SK-N-MC (cell line): Measurements from ENCODE around the gene RTRAF.

Experiments used
- EZH2 ChIP-seq: fragments of 200-600 bp; sonication (generic); IDR thresholded peaks from one replicate; pipeline ENCODE4 v1.6.1; 2017; ENCODE audit warnings: antibody characterized with exemption
- FOXP2 ChIP-seq: optimal IDR thresholded peaks from 2 replicates; pipeline ENCODE3; 2011; ENCODE audit warnings: mild to moderate bottlenecking, moderate library complexity; ENCODE audit not compliant: insufficient read depth; ENCODE audit errors: extremely low read length, control extremely low read depth
- POLR2AphosphoS5 ChIP-seq: IDR thresholded peaks from 2 replicates; pipeline ENCODE4 v1.6.1; 2012; ENCODE audit warnings: mild to moderate bottlenecking, low read depth, low read length, borderline replicate concordance

DNA sequence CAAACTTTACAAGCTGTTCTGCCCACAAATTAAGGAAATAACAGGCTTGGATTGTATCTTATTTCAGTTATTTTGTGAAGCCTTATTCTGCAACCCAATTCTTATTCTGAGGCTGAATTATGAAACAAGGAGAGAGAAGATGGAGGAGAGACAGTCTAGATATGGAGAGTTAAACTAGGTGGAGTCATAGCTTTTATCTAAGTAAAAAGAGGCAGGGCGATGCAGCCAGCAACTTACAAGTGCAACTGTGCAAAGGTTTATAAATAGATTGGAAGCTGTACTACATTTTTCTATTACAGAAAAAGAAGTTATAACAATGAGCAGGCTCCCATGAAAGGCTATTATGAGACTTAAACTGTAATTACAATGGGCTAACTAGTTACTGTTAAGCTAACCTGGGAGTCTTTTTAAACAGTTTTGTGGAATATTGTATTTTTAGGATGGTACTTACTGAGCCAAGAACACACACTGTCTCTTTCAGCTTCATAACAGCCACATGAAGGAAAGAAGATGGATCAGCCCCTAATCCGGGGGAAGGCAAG, 57.1 kb downstream of the RTRAF start:
- TF ChIP-seq EZH2 (no peak), POLR2AphosphoS5 (no peak), FOXP2 (no peak)
